Hematopoietic multipotent progenitor cell treated with erythropoietin and hydrocortisone succinate and interleukin-3 and kit ligand, for 6 days (in vitro differentiated cells): ENCODE data around the gene NEU4.
"Not testable (repeated sequence)": the region's sequence is repeated elsewhere in the genome, so short reads cannot be mapped to it uniquely, and the experiment has no call there.

Experiments used
- DNase-seq: peaks from one replicate; pipeline ENCODE4 v3.0.0-alpha.2; 2015

NEU4 gene

GRCh38 chr2:241775223-241776177, 33.5 kb upstream of the NEU4 start:
- no peak for DNase-seq

- no peak for DNase-seq
Measured at GRCh38 chr2:241776336-241777169, 32.4 kb upstream of the NEU4 start, which contains the start of gene GAL3ST2. GAL3ST2 (plus strand) TSS chr2:241776822; CDS start chr2:241776956, 134 bp downstream.

GRCh38 chr2:241777170-241777685, 31.8 kb upstream of the NEU4 start:
- no peak for DNase-seq

- DNase-seq, result no peak
Measured at GRCh38 chr2:241777686-241778627, 31.0 kb upstream of the NEU4 start.

- no peak for DNase-seq
Measured at GRCh38 chr2:241780939-241781569, 27.9 kb upstream of the NEU4 start.

- DNase-seq, result not testable (repeated sequence)
Measured at GRCh38 chr2:241782053-241782452, 26.9 kb upstream of the NEU4 start.

GRCh38 chr2:241788135-241788534, 20.9 kb upstream of the NEU4 start:
- no peak for DNase-seq

GRCh38 chr2:241788572-241788971, 20.4 kb upstream of the NEU4 start:
- no peak for DNase-seq

GRCh38 chr2:241791385-241791784, 17.6 kb upstream of the NEU4 start:
- not testable (repeated sequence) for DNase-seq

GRCh38 chr2:241793385-241793784, 15.6 kb upstream of the NEU4 start:
- no peak for DNase-seq

- DNase-seq, result no peak
Measured at GRCh38 chr2:241794250-241794823, 14.7 kb upstream of the NEU4 start.

GRCh38 chr2:241795021-241795999, 13.7 kb upstream of the NEU4 start:
- DNase-seq, result no peak

GRCh38 chr2:241796209-241796608, 12.8 kb upstream of the NEU4 start:
- DNase-seq, result no peak

GRCh38 chr2:241796610-241797138, 12.3 kb upstream of the NEU4 start:
- no peak for DNase-seq

- no peak for DNase-seq
Measured at GRCh38 chr2:241797441-241798080, 11.4 kb upstream of the NEU4 start.

GRCh38 chr2:241798081-241798630, 10.8 kb upstream of the NEU4 start:
- no peak for DNase-seq

GRCh38 chr2:241798631-241799521, 10.1 kb upstream of the NEU4 start:
- DNase-seq, result no peak
